HS-5 (cell line): Measurements from ENCODE around the gene TMEM179B.
"Not testable (repeated sequence)": the region's sequence is repeated elsewhere in the genome, so short reads cannot be mapped to it uniquely, and the experiment has no call there.

Experiments
- DNase-seq: peaks from one replicate; pipeline ENCODE4 v3.0.0-alpha.2; 2012; ENCODE audit warnings: low read depth

TMEM179B gene, protein sequence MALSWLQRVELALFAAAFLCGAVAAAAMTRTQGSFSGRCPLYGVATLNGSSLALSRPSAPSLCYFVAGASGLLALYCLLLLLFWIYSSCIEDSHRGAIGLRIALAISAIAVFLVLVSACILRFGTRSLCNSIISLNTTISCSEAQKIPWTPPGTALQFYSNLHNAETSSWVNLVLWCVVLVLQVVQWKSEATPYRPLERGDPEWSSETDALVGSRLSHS

DNA sequence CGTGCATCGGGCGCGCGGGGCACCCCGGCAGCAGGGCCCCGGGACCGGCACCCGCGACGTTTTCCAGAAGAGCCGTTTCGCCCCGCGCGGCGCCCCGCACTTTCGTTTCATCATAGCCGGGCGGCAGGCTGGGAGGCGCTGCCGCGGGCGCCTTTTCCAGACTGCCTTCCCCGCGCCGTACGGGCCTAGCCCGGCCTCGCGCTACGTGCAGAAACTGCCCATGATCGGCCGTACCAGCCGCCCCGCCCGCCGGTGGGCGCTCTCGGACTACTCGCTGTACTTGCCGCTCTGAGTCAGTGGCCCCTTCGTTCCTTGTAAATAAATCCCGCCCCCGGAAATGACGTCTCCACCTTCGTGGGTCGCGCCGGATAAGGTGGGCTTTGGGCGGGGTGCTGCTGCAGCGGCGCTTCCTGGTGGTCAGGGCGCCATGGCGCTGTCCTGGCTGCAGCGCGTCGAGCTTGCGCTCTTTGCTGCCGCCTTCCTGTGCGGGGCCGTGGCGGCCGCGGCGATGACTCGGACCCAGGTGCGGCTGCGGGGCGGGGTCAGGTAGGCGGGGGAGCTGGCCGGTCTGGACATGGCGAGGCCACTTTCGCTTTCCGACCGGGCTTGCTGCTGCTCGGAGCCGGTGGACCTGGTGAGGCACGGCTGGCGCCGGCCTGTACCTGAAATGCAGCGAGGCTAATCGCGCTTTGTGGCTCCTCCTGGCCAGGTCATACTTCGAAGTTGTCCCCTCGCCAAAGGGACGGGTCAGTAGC lies at the start of gene TMEM179B:
TMEM179B (plus strand) TSS at position 398 of the 755 bp plus-strand sequence; CDS start at position 428, 30 bp downstream.
- peak; percentile 92 for DNase-seq

DNA sequence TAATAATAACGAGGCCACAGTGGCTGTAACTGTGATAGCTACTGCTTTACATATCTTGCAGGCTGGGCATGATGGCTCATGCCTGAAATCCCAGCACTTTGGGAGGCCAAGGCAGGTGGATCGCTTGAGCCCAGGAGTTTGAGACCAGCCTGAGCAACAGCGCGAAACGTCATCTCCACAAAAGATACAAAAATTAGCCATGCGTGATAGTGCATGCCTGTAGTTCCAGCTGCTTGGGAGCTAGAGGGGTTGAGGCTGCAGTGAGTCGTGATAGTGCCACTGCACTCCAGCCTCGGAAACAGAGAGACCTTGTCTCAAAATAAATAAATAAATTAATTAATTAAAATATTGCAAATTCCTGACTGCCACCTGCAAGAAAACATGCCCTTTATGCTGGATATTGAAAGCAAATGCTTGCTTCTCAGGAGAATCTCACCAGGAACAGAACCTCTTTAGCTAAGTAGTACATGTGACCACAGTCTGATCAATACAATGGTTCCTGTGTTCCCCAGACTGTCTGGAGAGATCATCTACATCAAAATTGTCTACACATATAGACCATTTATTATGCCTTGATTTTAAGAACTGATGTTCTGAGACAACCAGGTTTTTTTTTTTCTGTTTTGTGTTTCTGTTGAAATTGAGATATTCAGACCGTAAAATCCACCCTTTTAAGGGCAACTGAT lies 39.6 kb upstream of the TMEM179B start:
- no peak for DNase-seq

DNA sequence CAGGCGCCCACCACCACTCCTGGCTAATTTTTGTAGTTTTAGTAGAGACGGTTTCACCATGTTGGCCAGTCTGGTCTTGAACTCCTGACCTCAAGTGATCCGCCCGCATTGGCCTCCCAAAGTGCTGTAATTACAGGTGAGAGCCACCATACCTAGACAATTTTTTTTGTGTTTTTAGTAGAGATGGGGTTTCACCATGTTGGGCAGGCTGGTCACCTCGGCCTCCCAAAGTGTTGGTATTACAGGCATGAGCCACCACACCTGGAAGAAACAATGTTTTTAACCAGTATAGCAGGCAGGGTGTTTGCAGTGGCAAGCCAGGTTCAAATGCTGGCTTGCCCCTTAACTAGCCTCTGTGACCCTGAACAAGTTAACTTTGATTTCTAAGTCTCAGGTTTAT lies 37.3 kb upstream of the TMEM179B start:
- DNase-seq: not testable (repeated sequence)

DNA sequence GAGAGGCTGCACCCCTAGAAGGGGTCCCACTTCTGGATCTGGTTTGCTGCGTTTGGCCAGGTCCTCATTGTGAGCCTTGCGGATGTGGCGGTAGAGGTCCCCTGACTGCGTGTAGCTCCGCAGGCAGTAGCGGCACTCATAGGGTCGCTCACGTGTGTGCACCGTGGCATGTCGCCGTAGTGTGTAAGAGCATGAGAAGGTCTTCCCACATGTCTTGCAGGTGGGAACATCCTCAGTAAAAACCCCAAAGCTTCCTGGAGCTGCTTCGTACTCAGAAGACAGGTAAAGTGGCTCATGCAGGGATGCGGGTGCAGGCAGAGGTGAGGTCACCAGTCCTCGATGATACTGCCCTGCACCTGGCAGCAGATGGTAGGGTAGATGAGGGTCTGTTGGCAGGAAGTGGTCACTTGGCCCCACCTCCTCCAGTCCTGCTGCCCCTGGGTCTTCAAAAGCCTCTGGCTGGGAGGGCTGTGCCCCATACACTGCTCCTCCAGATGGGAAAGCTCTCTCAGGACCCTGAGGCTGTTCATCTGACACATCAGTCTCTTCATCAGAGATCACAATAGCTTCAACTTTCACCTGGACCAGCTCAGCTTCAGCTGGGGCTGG lies 34.9 kb upstream of the TMEM179B start:
- DNase-seq: no peak

DNA sequence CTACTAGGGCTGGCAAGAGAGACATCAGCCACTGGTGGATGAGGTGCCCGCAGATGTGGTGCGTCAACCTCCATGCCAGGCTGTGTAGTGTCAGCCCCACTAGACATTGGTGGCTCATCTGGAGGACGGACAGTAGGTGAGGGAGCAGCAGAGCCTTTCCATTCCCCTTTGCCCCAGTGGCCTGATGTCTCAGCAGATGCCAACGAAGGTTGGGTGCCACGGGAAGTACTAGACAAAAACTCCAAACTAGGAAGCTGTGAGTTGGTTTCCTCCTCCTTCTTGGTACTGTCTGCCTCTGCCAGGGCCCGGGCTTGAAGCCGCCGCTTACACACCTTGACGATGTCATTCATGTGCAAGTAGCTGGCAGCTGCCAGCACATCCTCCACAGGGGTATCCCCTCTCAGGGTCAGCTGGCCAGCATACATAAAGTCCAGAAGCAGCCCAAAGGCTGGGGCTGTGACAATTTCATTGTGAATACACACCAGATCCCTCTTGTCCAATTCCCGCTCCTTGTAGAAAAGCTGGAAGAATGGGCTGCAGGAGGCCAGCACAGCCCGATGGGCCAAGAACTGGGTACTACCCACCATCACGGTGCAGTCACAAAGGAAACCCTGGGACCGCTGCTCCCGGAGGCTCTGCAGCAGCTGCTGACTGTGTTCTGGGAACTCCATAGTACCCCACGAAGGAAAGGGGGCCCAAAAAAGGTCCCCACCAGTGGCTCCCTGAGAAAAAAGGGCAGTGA lies 34.0 kb upstream of the TMEM179B start:
- no peak for DNase-seq

DNA sequence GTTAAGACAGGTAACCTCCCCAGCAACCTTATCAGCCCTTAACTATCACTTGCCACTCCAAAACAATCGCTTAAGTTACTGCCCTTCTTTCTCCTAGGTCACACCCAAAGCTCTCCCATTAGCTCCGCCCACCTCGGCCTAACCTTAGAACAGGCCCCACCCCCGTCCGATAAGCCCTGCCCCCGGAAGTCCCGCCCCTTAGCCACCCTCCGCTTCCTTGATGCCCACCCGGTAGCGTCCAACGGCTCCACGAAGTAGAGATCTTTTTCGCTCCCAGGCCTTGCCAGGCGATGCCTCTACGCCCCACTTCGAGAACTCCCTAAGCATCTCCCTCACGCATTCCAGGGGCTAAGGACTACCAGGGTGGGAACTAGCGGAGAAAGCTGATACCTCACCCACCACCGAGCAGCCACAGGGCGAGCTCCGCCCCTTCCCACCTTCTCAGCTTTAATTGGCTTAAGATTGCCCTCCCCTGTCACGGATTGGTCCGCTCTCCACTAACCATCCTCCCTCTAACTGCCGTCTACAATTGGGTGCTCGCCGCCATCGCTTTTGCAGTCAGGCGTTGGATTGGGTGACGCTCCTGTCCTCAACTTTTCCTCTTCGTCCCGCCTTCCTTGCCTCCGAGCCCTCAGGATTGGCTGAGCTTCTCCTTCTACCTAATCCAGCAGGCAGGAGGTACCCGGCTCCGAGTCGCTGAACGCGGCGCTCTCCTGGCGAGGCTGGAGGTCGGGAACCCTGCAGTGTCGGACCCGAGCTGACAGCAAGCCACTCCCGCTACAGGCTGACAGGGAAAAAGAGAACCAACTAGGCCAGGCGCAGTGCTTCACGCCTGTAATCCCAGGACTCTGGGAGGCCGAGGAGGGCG lies 33.2 kb upstream of the TMEM179B start, which contains the start of gene ZBTB3:
ZBTB3 (minus strand) TSS at position 425 of the 868 bp plus-strand sequence. CDS start 496 bp downstream, outside the sequence.
- peak; percentile 98 for DNase-seq

DNA sequence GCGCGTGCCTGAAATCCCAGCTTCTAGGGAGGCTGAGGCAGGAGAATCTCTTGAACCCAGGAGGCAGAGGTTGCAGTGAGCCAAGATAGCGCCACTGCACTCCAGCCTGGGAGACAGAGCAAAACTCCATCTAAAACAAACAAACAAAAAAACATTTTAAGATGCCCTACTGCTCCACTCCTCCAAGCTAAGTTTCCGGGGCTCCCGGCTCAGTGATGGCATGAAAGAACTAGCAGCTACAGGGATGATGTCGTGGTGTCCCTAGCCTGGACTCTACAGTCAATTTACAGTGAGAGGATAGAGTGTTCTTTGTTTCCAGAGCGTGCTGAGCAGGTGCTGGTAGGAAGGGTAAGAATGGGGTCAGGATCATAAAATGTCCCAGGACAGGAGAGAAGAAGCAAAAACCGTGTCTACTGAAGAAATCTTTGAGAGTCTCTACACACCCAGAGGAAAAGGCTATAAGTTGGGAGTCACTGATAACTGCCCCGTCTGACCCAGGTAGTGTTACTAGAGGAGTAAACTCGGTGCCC lies 32.1 kb upstream of the TMEM179B start:
- no peak for DNase-seq

DNA sequence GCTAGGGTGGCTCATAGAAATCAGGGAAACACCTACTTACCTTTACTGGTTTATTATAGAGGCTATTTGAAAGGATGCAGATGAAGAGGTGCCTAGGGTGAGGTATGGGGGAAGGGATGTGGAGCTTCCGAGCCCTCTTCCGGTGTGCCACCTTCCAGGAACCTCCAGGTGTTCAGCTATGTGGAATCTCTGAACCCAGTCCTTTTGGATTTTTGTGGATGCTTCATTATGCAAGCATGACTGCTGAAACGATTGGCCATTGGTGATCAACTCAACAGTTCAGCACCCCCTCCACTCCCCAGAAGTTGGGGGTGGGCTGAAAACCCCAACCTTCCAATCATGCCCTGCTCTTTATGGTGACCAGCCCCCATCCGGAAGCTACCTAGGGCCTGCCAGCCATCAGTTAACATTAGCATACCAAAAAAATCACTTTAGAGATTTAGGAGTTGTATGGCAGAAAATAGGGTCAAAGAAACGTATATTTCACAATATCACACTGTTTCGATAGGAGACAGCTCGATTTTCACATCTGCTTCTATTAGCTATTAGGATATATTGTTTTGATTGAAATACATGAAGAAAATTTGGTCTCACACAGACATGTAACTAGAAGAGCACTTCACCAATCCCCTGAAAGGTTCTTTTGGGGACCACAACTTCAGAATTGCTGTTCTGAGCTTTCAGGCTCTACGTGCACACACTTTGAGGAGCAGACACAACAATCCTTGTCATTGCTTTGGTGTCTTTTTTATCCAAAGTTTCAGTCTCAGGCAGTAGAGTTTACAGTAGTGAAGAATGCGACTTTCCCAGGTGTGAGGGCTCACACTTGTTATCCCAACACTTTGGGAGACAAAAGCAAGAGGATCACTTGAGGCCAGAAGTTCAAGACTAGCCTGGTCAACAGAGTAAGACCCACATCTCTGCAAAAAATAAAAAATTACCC lies 29.1 kb upstream of the TMEM179B start:
- no peak for DNase-seq

DNA sequence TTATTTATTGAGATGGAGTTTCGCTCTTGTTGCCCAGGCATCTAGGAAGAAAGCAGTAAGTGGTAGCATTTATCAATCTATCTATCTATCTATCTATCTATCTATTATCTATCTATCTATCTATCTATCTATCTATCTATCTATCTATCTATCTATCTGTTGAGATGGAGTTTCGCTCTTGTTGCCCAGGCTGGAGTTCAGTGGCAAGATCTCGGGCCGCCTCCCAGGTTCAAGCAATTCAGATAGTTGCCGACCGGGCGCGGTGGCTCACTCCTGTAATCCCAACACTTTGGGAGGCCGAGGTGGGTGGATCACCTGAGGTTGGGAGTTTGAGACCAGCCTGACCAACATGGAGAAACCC lies 26.4 kb upstream of the TMEM179B start:
- not testable (repeated sequence) for DNase-seq

DNA sequence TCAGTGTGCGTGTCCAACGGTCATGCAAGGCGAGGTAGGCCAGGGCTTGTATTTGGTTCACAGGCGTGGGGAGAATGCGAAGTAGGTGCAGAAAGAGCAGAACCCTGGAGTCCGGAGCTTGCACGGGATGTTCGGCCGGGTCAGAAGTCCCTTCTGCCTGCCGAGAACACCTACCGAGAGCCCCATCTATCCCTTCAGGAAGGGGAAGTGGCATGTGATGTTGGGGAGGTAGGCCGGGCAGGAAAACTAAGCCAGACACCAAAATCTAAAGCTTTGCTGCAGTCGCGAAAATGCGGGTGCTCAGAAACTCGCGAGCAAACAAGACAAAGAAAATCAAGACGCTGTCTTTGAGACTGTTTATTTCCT lies 16.4 kb upstream of the TMEM179B start:
- DNase-seq: no peak

DNA sequence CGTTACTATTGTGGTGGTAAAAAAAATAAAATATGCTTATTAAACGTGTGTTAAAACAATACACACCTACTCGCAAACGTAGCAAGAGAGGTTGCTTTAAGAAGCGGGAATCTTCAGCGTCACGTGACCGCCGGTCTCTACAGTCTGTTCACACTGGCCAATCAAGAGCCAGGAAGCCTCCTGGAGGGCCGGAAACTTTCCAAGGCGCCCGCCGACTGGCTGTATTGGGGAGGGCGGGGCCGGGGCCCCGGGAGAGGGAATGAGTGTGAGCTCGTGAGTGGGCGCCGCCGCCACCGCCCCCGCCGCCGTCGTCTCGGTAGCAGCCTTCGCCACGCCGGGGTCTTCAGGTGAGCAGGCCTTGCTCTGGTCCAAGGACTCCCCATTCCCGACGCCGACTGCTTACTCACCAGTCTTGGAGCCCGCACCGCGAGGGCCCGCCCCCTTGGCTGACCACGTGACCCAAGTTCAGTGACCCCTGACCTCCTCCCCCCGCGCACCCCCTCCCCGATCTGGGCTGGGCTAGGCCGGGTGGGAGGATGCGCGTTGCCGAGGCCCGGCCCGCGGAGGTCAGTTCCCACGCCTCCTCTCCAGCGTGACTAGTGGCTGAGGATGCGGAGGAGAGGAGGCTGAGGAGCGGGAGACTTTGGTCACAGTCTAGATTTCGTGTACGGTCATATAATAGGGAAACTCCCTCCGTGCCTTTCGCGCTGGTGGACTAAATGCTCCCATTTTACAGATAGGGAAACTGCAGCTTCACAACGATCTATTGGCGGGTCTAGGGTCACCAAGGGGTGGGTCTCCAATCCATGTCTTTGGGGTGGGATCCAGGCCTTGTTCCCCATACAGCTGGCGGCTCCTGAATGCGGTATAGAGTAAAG lies 15.8 kb upstream of the TMEM179B start, which contains the start of gene TAF6L:
TAF6L (plus strand) TSS at position 253 of the 878 bp plus-strand sequence. CDS start 4,388 bp downstream, outside the sequence.
- peak; percentile 92 for DNase-seq

DNA sequence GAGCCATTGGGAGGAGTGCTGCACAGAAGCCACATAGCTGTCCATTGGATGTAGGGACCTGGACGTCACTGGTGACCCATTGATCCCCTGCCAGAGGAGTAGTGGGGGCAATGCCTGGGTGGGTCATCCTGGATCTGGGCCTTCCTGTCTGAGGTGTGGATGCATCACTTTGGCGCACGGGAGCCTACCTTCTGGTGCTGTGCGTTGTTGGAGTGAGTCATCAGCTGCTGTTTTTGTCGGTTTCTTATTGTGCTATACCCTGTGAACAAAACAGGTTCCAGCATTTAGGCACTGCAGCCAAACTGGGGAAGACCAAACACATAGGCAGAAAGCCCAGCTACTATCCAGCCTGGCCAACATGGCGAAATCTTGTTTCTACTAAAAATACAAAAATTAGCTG lies 12.8 kb upstream of the TMEM179B start:
- DNase-seq: no peak

DNA sequence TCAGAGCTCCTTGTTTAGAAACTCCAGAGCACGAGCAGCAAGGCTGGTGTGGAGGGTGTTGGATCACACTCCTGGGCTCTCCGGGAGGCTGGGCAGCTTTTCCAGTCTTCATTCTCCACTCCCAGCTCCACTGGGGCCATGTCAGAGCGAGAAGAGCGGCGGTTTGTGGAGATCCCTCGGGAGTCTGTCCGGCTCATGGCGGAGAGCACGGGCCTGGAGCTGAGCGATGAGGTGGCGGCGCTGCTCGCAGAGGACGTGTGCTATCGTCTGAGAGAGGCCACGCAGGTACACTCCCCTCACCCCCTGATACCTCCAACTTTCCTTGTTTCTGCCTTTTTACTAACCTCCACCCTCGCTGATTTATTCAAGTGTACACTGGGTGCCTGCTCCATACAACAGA lies 11.6 kb upstream of the TMEM179B start:
- no peak for DNase-seq

DNA sequence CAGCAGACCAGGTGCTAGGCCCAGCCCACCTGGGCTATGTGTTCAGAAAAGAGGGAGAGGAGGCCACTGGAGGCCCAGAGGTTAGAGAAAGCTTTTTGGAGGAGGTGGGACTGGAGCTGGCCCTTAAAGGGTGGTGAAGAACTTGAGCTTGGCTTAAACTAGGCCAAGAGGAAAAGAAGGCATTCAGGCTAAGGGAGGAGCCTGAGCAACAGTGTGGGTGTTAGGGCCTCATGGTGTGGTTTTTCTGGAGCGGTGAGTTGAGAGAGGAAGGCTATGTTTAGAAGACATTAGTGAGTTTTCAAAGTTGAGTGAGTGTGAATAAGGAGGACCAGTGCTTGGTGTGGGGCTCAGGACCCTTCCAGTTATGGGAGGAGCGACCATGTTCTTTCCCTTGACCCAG lies 9.8 kb upstream of the TMEM179B start:
- DNase-seq: no peak

DNA sequence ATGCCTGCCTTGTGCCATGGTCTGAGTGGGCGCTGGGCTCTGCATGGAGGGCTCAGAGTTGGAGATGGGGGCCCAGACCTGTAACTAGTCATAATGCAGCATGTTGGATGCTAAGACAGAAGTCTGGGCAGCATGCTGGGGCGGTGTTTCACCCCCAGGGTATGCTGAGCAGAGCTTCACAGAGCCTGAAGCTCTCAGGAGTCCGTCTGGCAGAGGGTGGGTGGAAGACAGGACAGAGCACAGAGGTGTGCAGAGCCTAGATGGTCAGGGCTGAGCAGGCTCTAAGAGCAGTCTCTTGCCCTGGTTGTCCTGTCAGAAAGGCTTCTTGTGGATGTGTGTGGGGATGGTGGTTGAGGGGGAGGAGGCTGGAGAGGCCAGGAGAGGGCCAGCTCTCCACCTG lies 8.8 kb upstream of the TMEM179B start:
- no peak for DNase-seq

DNA sequence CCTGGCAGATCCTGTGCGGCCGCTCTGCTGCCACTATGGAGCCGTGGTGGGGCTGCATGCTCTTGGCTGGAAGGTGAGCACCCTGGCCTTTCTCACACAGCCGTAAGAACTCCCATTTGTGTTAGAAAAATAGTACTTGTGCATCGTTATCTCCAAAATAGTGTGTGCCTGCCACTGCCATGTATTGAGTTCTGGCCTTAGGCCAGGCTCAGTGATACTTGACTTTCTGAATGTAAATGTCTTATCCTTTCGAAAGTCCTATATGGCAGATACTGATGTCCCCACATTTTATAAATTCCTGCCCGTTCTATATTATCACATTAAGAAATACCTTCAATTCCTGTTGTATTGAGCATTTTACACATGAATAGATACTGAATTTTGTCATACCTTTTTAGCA lies 4.4 kb upstream of the TMEM179B start:
- no peak for DNase-seq

DNA sequence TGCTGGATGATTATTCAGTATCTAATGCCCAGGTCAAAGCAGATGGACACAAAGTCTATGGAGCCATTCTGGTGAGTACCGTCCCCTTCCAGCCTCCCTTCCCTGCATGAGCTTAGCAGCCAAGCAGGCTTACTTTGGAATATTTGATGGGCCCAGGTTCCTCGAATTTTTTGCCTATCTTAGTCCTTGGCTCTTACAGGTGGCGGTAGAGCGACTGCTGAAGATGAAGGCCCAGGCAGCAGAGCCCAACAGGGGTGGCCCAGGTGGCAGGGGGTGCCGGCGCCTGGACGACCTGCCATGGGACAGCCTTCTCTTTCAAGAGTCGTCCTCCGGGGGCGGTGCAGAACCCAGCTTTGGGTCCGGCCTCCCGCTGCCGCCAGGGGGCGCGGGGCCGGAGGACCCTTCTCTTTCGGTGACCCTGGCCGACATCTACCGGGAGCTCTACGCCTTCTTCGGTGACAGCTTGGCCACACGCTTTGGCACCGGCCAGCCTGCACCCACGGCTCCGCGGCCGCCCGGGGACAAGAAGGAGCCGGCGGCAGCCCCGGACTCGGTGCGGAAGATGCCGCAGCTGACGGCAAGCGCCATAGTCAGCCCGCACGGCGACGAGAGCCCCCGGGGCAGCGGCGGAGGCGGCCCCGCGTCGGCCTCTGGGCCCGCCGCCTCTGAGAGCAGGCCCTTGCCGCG lies 741 bp upstream of the TMEM179B start:
- no peak for DNase-seq

DNA sequence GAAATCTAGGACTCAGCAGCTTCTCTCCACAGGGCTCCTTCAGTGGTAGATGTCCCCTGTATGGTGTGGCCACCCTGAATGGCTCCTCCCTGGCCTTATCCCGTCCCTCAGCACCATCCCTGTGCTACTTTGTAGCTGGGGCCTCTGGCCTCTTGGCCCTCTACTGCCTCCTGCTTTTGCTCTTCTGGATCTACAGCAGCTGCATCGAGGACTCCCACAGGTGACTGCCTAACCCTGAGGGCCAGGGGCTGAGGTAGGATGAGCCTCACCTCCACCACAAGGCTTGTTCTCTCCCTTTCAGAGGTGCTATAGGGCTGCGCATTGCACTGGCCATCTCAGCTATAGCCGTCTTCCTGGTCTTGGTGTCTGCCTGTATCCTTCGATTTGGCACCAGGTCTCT lies 1.8 kb downstream of the TMEM179B start:
- no peak for DNase-seq
